ENCODE results near the gene CIC. TPM values are rescaled to one million over a fixed set of nuclear protein-coding genes. Genes with fewer than 3 reads are reported as not detected.
"Not testable (repeated sequence)": the region's sequence is repeated elsewhere in the genome, so short reads cannot be mapped to it uniquely, and the experiment has no call there.

The CIC gene
- total RNA-seq, 1 donor from 2014 or later: 33.3 TPM

DNA sequence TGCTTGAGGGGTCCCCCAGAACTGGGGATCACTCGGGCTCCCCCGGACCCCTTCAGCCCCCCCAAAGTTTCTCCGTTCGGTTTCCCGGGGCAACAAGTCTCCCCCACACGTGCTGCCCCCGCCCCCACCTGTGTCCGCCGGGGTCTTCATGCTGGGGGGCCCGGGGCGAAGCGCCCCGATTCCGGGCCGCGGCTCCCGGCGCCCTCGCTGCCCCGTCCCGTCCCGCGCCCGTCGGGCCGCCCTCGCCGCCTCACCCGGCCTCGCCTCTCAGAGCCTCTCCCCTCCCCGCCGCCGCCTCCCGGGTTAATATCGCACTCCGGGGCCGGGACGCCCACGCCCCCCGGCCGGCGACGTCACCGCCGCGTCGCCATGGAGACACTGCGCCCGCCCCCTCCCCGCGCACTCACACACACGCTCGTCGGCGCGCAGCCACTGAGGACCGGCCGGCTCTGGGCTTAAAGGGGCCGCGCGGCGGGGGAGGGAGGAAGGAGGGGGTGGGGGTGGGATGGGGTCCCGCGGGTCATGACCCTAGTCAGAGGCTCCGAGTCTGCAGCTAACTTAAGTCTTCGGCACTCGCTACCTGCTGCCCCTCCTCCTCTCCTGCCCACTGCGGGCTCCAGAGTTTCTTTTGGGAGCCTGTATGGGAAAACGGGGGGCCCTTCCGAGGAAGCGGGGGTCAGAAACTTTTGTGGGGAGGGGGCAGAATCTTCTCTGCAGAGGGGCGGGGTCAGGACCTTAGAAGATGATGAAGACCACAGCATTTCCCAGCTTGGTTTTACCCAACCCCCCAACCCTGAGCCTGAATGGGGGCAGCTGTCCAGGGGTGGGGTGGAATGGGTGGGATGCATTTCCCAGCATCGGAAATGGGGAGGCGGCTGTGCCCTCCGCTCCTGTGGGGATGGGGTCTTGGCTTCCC is 13.9 kb upstream of the CIC start, which contains the start of gene ERF:
Gene ERF, minus strand, starts transcription at position 279 of the 916 bp plus-strand sequence. Its CDS starts 129 bp downstream, at position 150.
- peaks cover 68% of the 10 kb centered on the region for H3K4me1 ChIP-seq
- TF ChIP-seq, protein P1, sequence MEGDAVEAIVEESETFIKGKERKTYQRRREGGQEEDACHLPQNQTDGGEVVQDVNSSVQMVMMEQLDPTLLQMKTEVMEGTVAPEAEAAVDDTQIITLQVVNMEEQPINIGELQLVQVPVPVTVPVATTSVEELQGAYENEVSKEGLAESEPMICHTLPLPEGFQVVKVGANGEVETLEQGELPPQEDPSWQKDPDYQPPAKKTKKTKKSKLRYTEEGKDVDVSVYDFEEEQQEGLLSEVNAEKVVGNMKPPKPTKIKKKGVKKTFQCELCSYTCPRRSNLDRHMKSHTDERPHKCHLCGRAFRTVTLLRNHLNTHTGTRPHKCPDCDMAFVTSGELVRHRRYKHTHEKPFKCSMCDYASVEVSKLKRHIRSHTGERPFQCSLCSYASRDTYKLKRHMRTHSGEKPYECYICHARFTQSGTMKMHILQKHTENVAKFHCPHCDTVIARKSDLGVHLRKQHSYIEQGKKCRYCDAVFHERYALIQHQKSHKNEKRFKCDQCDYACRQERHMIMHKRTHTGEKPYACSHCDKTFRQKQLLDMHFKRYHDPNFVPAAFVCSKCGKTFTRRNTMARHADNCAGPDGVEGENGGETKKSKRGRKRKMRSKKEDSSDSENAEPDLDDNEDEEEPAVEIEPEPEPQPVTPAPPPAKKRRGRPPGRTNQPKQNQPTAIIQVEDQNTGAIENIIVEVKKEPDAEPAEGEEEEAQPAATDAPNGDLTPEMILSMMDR (IDR thresholded peaks at IDR 0.05; ENCODE audit: borderline replicate concordance): no peak
- peak within 1 kb of the TSS; percentile 99 for H3K27ac ChIP-seq (replicated peaks)
- no peaks in the 10 kb centered on the region for H3K9me3 ChIP-seq (replicated peaks)
- DNase-seq: peak; percentile 95
- peaks cover 1% of the 10 kb centered on the region for H3K36me3 ChIP-seq
- intact Hi-C loops (cut with micrococcal nuclease): loop anchor here (5.0 kb wide), 1 partner anchor 32 kb away; no protein-coding TSS in a partner anchor
- peak within 1 kb of the TSS; percentile 97 for H3K4me3 ChIP-seq
- H3K27me3 ChIP-seq (ENCODE audit: low read depth): no peaks in the 10 kb centered on the region

DNA sequence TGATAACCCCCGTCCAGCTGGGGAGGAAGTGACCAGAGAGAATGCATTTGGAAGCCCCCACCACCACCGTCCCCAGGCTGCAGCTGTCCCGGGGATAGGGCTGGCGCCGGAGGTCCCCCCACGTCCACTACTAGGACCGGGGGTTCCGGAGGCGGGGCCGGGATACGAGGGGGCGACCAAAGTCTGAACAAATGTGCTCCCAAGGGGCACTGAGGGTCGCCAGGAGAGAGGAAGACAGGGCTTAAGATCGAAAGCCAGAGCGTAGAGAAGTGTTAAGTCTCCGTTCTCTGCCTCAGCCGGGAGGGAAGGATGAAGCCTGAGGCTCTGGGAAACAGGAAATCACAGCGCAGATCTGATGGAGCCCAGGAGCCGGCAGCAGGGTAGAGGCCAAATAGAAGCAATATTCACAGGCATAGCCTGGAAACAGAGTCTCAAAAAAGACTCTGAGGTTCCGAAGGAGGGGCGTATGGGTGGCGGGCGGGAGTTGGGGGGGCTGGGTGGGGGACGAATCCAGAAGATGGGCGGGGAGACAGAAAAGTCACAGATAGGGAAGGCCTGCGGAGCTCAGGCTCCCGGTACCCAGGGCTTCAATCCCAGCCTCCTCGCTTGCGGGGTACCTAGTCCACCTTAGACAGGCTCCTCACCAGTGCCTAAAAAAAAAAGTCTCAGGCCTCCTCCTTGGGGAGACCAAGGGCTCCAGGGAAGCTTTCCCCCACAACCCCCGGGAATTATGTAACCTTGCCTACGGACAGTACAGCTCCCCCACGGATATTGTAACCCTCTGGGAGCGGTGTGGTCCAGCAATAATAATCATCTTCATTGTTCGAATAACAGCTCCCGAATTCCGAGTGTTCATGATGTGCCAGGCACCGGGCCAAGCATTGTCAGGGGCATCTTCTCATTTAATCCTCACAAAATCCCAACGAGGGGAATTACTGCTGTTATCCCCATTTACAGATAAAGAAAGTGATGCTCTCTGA is 13.0 kb upstream of the CIC start:
- Histone ChIP-seq H3K27ac (replicated peaks) (peak overlapping the region; percentile 99), H3K4me1 (peaks cover 58% of the 10 kb centered on the region), H3K36me3 (no peaks in the 10 kb centered on the region), H3K4me3 (peak overlapping the region; percentile 97), H3K27me3 (ENCODE audit: low read depth) (no peaks in the 10 kb centered on the region), H3K9me3 (replicated peaks) (no peaks in the 10 kb centered on the region)
- TF ChIP-seq, protein P1 (IDR thresholded peaks at IDR 0.05; ENCODE audit: borderline replicate concordance): no peak
- intact Hi-C loops (cut with micrococcal nuclease): no loop called here
- DNase-seq: peak; percentile 69

DNA sequence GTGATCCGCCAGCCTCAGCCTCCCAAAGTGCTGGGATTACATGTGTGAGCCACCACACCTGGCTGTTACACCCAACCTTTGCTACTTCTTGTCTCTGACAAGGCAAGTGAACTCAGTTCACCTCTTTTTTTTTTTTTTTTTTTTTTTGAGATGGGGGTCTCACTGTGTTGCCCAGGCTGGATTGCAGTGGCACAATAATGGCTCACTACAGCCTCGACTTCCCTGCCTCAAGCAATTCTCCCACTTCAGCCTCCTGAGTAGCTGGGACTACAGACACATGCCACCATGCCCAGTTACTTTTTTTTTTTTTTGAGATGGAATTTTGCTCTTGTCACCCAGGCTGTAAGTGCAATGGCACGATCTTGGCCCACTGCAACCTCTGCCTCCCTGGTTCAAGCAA is 11.2 kb upstream of the CIC start:
- H3K27ac ChIP-seq (replicated peaks): not testable (repeated sequence)
- H3K4me1 ChIP-seq: peaks cover 40% of the 10 kb centered on the region

DNA sequence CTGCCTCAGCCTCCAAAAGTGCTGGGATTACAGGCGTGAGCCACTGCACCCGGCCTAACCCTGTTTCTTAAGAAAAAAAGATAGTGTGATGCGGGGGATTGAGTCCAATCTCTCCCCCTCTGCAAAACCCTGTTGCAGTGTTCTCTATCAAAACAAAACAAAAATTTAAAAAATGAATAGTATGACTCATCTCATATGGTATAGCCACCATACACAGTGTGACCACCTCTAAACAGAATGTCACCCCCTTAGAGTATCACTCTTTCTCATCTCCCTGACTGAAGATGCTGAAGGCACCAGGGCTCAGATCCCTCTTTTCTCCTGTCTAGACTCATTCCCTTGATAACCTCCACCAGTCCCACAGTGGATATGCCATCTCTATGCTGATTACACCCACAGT is 7.3 kb upstream of the CIC start:
- Histone ChIP-seq H3K27ac (replicated peaks) (no peak overlapping the region), H3K4me3 (no peak overlapping the region), H3K9me3 (replicated peaks) (no peaks in the 10 kb centered on the region), H3K4me1 (peaks cover 3% of the 10 kb centered on the region), H3K36me3 (no peaks in the 10 kb centered on the region), H3K27me3 (ENCODE audit: low read depth) (no peaks in the 10 kb centered on the region)
- TF ChIP-seq, protein P1 (IDR thresholded peaks at IDR 0.05; ENCODE audit: borderline replicate concordance): no peak
- intact Hi-C loops (cut with micrococcal nuclease): no loop called here
- no peak for DNase-seq

More for the DNA sequence above, 11.2 kb upstream of the CIC start:
- H3K36me3 ChIP-seq; H3K4me3 ChIP-seq; H3K9me3 ChIP-seq (replicated peaks); H3K27me3 ChIP-seq (ENCODE audit: low read depth); intact Hi-C loops (cut with micrococcal nuclease); DNase-seq: not testable (repeated sequence)

DNA sequence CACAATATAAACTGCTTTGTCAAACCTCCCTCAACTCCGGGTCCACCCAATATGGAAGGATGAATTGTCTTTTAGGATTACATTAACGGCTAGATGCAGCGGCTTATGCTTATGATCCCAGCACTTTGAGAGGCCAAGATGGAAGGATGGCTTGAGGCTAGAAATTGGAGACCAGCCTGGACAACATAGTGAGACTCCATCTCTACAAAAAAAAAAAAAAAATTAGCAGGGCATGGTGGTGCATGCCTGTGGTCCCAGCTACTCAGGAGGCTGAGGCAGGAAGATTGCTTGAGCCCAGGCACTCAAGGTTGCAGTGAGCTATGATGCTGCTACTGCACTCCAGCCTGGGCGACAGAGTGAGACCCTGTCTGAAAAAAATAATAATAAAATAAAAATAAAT is 2.9 kb upstream of the CIC start:
- H3K4me3 ChIP-seq; intact Hi-C loops (cut with micrococcal nuclease); DNase-seq; H3K9me3 ChIP-seq (replicated peaks); H3K36me3 ChIP-seq; H3K27me3 ChIP-seq (ENCODE audit: low read depth); H3K27ac ChIP-seq (replicated peaks): not testable (repeated sequence)
- H3K4me1 ChIP-seq: peaks cover 25% of the 10 kb centered on the region

DNA sequence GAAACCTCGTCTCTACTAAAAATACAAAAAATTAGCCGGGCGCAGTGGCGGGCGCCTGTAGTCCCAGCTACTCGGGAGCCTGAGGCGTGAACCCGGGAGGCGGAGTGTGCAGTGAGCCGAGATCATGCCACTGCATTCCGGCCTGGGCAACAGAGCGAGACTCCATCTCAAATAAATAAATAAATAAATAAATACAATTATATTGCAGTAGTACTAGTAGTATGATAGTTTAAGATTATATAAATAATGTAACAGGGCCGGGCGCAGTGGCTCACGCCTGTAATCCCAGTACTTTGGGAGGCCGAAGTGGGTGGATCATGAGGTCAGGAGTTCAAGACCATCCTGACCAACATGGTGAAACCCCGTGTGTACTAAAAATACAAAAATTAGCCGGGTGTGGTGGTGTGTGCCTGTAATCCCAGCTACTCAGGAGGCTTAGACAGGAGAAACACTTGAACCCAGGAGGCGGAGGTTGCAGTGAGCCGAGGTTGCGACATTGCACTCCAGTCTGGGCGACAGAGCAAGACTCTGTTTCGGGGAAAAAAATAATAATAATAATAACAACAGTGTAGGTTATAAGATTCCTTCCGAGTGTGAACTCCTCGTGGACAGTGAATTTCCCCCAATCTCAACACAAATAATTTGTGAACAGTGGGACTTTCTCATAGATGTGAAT is 2.0 kb upstream of the CIC start:
- H3K27me3 ChIP-seq (ENCODE audit: low read depth); H3K36me3 ChIP-seq; DNase-seq; H3K4me3 ChIP-seq; H3K9me3 ChIP-seq (replicated peaks); intact Hi-C loops (cut with micrococcal nuclease): not testable (repeated sequence)
- peak overlapping the region; percentile 99 for H3K27ac ChIP-seq (replicated peaks)
- H3K4me1 ChIP-seq: peaks cover 33% of the 10 kb centered on the region

Data from left ventricle myocardium inferior (tissue), 1 donor.